GM19025 (cell line): ENCODE data around the gene DUXB.

Source experiments
- ATAC-seq: cut with Tn5 transposase; IDR thresholded peaks from one replicate; pipeline ENCODE4 v1.9.1; 2021; ENCODE audit warnings: mild to moderate bottlenecking, low read depth, moderate library complexity; ENCODE audit not compliant: unreplicated experiment

Gene DUXB

GRCh38 chr16:75660726-75661302, 40.4 kb downstream of the DUXB start:
- no peak for ATAC-seq

DNA sequence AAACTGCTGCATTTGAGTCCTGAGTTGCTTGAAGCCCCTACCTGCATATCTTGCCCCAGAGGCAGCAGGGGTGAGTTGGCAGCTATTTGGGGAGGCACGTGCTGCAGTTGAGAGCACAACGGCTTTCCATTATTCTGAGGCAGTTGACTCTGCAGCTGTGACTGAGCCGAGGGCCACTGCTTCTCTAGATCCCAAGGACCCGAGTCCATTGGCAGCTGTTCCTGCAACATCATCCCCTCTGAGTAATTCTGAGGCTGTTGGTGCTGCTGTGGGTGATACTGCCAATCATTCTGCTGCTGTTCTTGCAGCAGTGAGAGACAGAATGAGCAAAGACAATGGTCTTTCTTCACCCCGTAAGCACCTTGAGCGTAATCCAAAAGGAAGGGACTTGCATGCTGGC, 40.9 kb downstream of the DUXB start:
- no peak for ATAC-seq

GRCh38 chr16:75658175-75658574, 43.1 kb downstream of the DUXB start:
- no peak for ATAC-seq

DNA sequence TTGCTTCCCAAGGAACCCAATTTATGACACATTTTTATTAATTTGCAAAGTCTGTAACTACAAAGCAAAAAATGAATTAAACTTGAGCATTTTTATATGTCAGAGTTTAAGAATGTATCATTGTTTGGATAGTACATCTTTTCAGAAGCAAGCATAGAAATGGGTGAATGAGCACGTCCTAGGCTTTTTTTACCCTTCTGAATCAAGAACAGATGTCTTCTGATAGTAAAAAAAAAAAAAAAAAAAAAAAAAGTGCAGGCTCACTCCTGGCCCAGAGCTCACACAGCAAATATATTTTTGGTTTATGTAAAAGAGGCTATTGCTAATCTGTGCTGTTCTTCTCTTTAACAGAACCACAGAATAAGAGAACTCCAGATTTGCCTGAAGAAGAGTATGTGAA, 47.3 kb downstream of the DUXB start:
- ATAC-seq, result no peak

DNA sequence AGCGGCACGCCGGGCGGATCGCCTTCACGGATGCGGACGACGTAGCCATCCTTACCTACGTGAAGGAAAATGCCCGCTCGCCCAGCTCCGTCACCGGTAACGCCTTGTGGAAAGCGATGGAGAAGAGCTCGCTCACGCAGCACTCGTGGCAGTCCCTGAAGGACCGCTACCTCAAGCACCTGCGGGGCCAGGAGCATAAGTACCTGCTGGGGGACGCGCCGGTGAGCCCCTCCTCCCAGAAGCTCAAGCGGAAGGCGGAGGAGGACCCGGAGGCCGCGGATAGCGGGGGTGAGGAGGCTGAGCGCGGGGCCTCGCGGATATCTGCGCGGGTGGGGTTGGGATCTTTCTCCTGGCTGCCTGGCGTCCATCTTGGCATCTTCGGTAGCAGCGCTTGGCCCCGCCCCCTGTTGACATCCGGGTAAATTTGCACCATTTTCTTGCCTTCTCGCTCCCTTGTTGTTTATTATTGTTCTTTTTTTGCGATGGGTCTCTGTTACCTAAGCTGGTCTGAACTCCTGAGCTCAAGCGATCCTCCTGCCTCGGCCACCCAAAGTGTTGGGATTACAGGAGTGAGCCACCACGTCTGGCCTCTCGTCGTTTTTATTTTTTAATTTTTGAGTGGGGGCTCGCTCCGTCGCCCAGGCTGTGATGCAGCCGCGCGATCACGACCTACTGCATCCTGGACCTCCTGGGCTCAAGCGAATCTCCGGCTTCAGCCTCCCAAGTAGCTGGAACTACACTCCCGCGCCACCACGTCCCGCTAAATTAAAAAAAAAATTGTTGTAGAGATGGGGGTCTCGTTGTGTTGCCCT, 52.8 kb downstream of the DUXB start:
- peak; percentile 20 for ATAC-seq

DNA sequence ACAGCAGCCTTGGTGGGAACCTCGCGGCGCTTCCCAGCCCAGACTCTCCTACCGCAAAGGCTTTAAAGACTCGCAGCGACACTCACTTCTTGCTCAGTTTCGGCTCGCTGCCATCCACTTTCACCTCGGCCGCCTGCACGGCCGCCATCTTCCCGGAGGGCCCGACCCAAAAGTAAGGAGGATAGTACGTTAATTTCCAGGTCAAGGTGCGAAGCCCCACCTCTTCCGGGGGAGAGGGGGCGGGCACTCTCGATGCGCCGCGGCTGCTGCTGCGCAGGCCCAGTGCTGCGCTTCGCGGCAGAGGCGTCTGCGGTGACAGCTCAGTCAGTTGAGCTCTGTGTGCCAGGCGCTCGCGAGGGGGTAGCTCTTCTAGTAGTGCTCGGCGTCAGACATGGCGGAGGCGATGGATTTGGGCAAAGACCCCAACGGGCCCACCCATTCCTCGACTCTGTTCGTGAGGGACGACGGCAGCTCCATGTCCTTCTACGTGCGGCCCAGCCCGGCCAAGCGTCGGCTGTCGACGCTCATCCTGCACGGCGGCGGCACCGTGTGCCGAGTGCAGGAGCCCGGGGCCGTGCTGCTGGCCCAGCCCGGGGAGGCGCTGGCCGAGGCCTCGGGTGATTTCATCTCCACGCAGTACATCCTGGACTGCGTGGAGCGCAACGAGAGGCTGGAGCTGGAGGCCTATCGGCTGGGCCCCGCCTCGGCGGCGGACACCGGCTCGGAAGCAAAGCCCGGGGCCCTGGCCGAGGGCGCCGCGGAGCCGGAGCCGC, 53.6 kb downstream of the DUXB start, which contains the start of the genes KARS1 and TERF2IP:
Gene KARS1 (minus strand): TSS at position 174 of the 773 bp plus-strand sequence. CDS start 26 bp downstream, at position 148.
Gene TERF2IP (plus strand): TSS at position 282 of the 773 bp plus-strand sequence. CDS start 110 bp downstream, at position 392.
- ATAC-seq, result peak; percentile 88

DNA sequence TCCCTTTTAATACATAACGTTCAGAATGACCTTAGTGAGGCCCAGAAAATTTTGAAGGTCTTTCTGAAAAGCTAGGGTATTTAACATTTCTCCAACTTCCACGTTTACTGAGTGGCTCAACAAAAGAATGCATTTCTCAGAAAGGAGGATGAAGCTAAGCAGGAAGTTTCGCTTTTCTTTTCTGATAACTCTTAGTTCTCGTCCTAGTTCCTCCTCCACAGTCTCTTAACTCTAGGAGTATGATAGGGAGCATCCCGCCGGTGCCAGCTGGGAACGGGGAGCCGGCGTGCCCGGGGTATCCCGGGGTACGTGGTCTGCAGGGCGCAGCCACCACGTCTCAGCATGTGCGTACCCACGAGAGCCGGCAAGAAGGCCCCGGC, 54.2 kb downstream of the DUXB start:
- ATAC-seq, result peak; percentile 18

- no peak for ATAC-seq
These were observed 56.8 kb downstream of the DUXB start for GRCh38 chr16:75644240-75645012.
